Hippocampal formation (tissue), 2 donors: Measurements from ENCODE around the gene AVEN.
"Not testable (repeated sequence)": the region's sequence is repeated elsewhere in the genome, so short reads cannot be mapped to it uniquely, and the experiment has no call there.

Source experiments
- DNase-seq, 2 donors: peaks; one replicate each; lab custom pipeline; 2025; lab: John Stamatoyannopoulos, UW

AVEN gene

GRCh38 chr15:34043391-34043790, 4.4 kb upstream of the AVEN start:
- DNase-seq, result no peak

GRCh38 chr15:34039790-34040113, 748 bp upstream of the AVEN start:
- no peak for DNase-seq

GRCh38 chr15:34038023-34038870, 757 bp downstream of the AVEN start:
- DNase-seq, result peak; percentile 64 to 82

- DNase-seq, result no peak
Measured at GRCh38 chr15:34031987-34032760, 6.8 kb downstream of the AVEN start.

- no peak for DNase-seq
Measured at GRCh38 chr15:34027606-34028005, 11.4 kb downstream of the AVEN start.

GRCh38 chr15:34025252-34025651, 13.8 kb downstream of the AVEN start:
- DNase-seq, result no peak

GRCh38 chr15:34023907-34024306, 15.1 kb downstream of the AVEN start:
- DNase-seq, result no peak

- no peak for DNase-seq
Measured at GRCh38 chr15:34019369-34019990, 19.5 kb downstream of the AVEN start.

- not testable (repeated sequence) for DNase-seq
Measured at GRCh38 chr15:34018738-34019137, 20.3 kb downstream of the AVEN start.

GRCh38 chr15:34018021-34018645, 20.9 kb downstream of the AVEN start:
- DNase-seq, result no peak

GRCh38 chr15:34014556-34014955, 24.4 kb downstream of the AVEN start:
- no peak for DNase-seq

GRCh38 chr15:34013746-34014145, 25.3 kb downstream of the AVEN start:
- DNase-seq, result no peak

- DNase-seq, result no peak
Measured at GRCh38 chr15:34012461-34013028, 26.5 kb downstream of the AVEN start.

GRCh38 chr15:34011481-34011880, 27.5 kb downstream of the AVEN start:
- no peak for DNase-seq

GRCh38 chr15:34010921-34011320, 28.1 kb downstream of the AVEN start:
- no peak for DNase-seq

GRCh38 chr15:34009656-34010055, 29.3 kb downstream of the AVEN start:
- no peak for DNase-seq

GRCh38 chr15:34006381-34006780, 32.6 kb downstream of the AVEN start:
- DNase-seq, result no peak

GRCh38 chr15:34001536-34001935, 37.5 kb downstream of the AVEN start:
- no peak for DNase-seq

GRCh38 chr15:33995666-33996065, 43.3 kb downstream of the AVEN start:
- DNase-seq, result not testable (repeated sequence)

- peak in 1 of 2 donors; percentile 16 for DNase-seq
Measured at GRCh38 chr15:33994005-33994615, 44.9 kb downstream of the AVEN start.

- DNase-seq, result no peak
Measured at GRCh38 chr15:33988384-33988783, 50.6 kb downstream of the AVEN start.

- DNase-seq, result no peak
Measured at GRCh38 chr15:33987444-33987843, 51.6 kb downstream of the AVEN start.
